Skeletal muscle satellite cell (primary cell): ENCODE results near the gene ABLIM2.

Experiments
- H3K27me3 ChIP-seq: 2 replicates; pipeline ENCODE4 v1.7.0; 2013; ENCODE audit warnings: low read length; ENCODE audit not compliant: control insufficient read depth, insufficient read depth
- H3K36me3 ChIP-seq: 2 replicates; pipeline ENCODE4 v1.7.0; 2013; ENCODE audit warnings: mild to moderate bottlenecking, control low read depth, low read length; ENCODE audit not compliant: insufficient read depth
- H3K4me1 ChIP-seq: 2 replicates; pipeline ENCODE4 v1.7.0; 2013; ENCODE audit warnings: low read length; ENCODE audit not compliant: control insufficient read depth, insufficient read depth
- H3K4me2 ChIP-seq: 2 replicates; pipeline ENCODE4 v1.7.0; 2013; ENCODE audit warnings: mild to moderate bottlenecking, low read length
- H3K4me3 ChIP-seq: 2 replicates; pipeline ENCODE4 v1.7.0; 2013; ENCODE audit warnings: low read length
- H3K9ac ChIP-seq: 2 replicates; pipeline ENCODE4 v1.7.0; 2013; ENCODE audit warnings: mild to moderate bottlenecking, low read depth, low read length, moderate library complexity
- H3K9me3 ChIP-seq: replicated peaks from 2 replicates; pipeline ENCODE4 v1.7.0; 2013; ENCODE audit warnings: mild to moderate bottlenecking, control low read depth, low read length

ABLIM2 gene

GRCh38 chr4:8131826-8132225, 26.8 kb downstream of the ABLIM2 start:
- no peaks in the 10 kb centered on the region for H3K4me1 ChIP-seq
- H3K4me3 ChIP-seq = no peak overlapping the region
- no peak overlapping the region for H3K9ac ChIP-seq
- H3K9me3 ChIP-seq = no peaks in the 10 kb centered on the region
- peaks cover 29% of the 10 kb centered on the region for H3K27me3 ChIP-seq
- H3K36me3 ChIP-seq = no peaks in the 10 kb centered on the region
- no peak overlapping the region for H3K4me2 ChIP-seq

- Histone ChIP-seq H3K4me3 (no peak overlapping the region), H3K9ac (no peak overlapping the region), H3K36me3 (no peaks in the 10 kb centered on the region), H3K9me3 (no peaks in the 10 kb centered on the region), H3K4me2 (no peak overlapping the region), H3K27me3 (peaks cover 29% of the 10 kb centered on the region), H3K4me1 (no peaks in the 10 kb centered on the region)
Measured at GRCh38 chr4:8131210-8131609, 27.4 kb downstream of the ABLIM2 start.

GRCh38 chr4:8130346-8131066, 28.1 kb downstream of the ABLIM2 start:
- Histone ChIP-seq H3K4me1 (no peaks in the 10 kb centered on the region), H3K9me3 (no peaks in the 10 kb centered on the region), H3K4me3 (no peak overlapping the region), H3K27me3 (peaks cover 25% of the 10 kb centered on the region), H3K4me2 (no peak overlapping the region), H3K9ac (no peak overlapping the region), H3K36me3 (no peaks in the 10 kb centered on the region)

- no peak overlapping the region for H3K4me3 ChIP-seq
- H3K36me3 ChIP-seq = no peaks in the 10 kb centered on the region
- H3K9me3 ChIP-seq = no peaks in the 10 kb centered on the region
- peaks cover 25% of the 10 kb centered on the region for H3K27me3 ChIP-seq
- no peak overlapping the region for H3K9ac ChIP-seq
- H3K4me2 ChIP-seq = no peak overlapping the region
- H3K4me1 ChIP-seq = no peaks in the 10 kb centered on the region
Measured at GRCh38 chr4:8129785-8130184, 28.8 kb downstream of the ABLIM2 start.

- peaks cover 30% of the 10 kb centered on the region for H3K27me3 ChIP-seq
- no peaks in the 10 kb centered on the region for H3K9me3 ChIP-seq
Measured at GRCh38 chr4:8129136-8129535, 29.5 kb downstream of the ABLIM2 start.

GRCh38 chr4:8128100-8128856, 30.3 kb downstream of the ABLIM2 start:
- Histone ChIP-seq H3K9me3 (no peaks in the 10 kb centered on the region), H3K4me2 (no peak overlapping the region), H3K4me1 (no peaks in the 10 kb centered on the region), H3K9ac (no peak overlapping the region), H3K27me3 (peaks cover 30% of the 10 kb centered on the region), H3K36me3 (no peaks in the 10 kb centered on the region), H3K4me3 (no peak overlapping the region)

More at GRCh38 chr4:8129136-8129535, 29.5 kb downstream of the ABLIM2 start:
- no peak overlapping the region for H3K4me3 ChIP-seq
- no peaks in the 10 kb centered on the region for H3K36me3 ChIP-seq
- no peak overlapping the region for H3K9ac ChIP-seq
- no peak overlapping the region for H3K4me2 ChIP-seq
- no peaks in the 10 kb centered on the region for H3K4me1 ChIP-seq

- no peaks in the 10 kb centered on the region for H3K9me3 ChIP-seq
- no peaks in the 10 kb centered on the region for H3K4me1 ChIP-seq
- no peak overlapping the region for H3K4me3 ChIP-seq
- peaks cover 28% of the 10 kb centered on the region for H3K27me3 ChIP-seq
- H3K9ac ChIP-seq = no peak overlapping the region
- no peaks in the 10 kb centered on the region for H3K36me3 ChIP-seq
- no peak overlapping the region for H3K4me2 ChIP-seq
Measured at GRCh38 chr4:8127051-8127826, 31.4 kb downstream of the ABLIM2 start.

GRCh38 chr4:8126523-8126922, 32.1 kb downstream of the ABLIM2 start:
- H3K4me3 ChIP-seq = no peak overlapping the region
- no peaks in the 10 kb centered on the region for H3K9me3 ChIP-seq
- no peaks in the 10 kb centered on the region for H3K4me1 ChIP-seq
- no peak overlapping the region for H3K4me2 ChIP-seq
- H3K27me3 ChIP-seq = peaks cover 28% of the 10 kb centered on the region
- no peak overlapping the region for H3K9ac ChIP-seq
- H3K36me3 ChIP-seq = no peaks in the 10 kb centered on the region

- Histone ChIP-seq H3K4me1 (no peaks in the 10 kb centered on the region), H3K4me3 (no peak overlapping the region), H3K27me3 (peaks cover 21% of the 10 kb centered on the region), H3K4me2 (no peak overlapping the region), H3K9ac (no peak overlapping the region), H3K36me3 (no peaks in the 10 kb centered on the region), H3K9me3 (no peaks in the 10 kb centered on the region)
Measured at GRCh38 chr4:8125526-8126056, 33.0 kb downstream of the ABLIM2 start.

- Histone ChIP-seq H3K4me1 (no peaks in the 10 kb centered on the region), H3K36me3 (no peaks in the 10 kb centered on the region), H3K9me3 (no peaks in the 10 kb centered on the region), H3K27me3 (peaks cover 12% of the 10 kb centered on the region), H3K4me2 (no peak overlapping the region), H3K4me3 (no peak overlapping the region), H3K9ac (no peak overlapping the region)
Measured at GRCh38 chr4:8123870-8124269, 34.7 kb downstream of the ABLIM2 start.

GRCh38 chr4:8123389-8123788, 35.2 kb downstream of the ABLIM2 start:
- H3K9ac ChIP-seq = no peak overlapping the region
- no peaks in the 10 kb centered on the region for H3K4me1 ChIP-seq
- H3K27me3 ChIP-seq = peaks cover 16% of the 10 kb centered on the region
- H3K9me3 ChIP-seq = no peaks in the 10 kb centered on the region
- H3K4me2 ChIP-seq = no peak overlapping the region
- no peak overlapping the region for H3K4me3 ChIP-seq
- no peaks in the 10 kb centered on the region for H3K36me3 ChIP-seq
